ELF-1 (cell line): ENCODE measurements around the gene C16orf89.

Source experiments
- DNase-seq: peaks from one replicate; pipeline ENCODE4 v3.0.0-alpha.2; 2016; ENCODE audit warnings: low read depth, low spot score

C16orf89 gene

DNA sequence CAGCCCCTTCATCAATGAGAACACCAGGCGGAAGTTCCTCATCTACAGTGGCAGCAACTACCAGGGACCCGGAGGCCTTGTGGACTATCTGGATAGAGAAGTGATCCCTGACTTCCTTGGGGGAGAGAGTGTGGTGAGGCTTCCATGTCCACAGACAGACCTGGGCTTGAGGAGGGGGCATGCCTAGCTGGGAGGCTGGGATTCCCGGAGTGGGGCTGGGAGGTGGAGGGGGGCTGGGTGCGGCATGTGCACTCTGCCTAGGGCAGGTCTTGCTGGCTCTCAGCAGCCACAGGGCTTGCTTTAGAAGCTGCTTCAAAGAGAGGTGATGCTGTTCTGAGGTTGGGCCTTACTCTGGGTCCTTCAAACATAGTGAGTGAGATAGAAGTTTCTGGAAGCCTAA lies 59.8 kb downstream of the C16orf89 start:
- no peak for DNase-seq

DNA sequence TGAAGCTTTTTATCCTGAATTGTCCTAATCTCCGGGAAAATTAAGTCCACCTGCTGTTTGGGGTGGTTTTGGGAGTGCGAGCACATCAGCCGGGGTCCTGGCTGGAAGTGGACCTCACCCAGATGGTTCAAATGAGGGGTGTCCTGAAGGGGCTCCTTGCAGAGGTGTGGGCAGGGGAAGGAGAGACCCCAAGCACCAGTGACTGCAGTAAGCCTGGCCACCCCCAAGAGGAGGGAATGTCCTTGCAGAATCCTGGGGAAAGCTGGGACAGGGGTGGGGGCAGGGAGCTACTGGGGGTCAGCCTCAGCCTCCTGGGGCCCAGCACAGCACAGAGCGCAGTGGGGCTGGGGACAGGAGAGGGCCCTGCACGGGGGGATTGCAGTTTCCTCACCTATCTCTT lies 61.4 kb downstream of the C16orf89 start:
- DNase-seq: no peak

- no peak for DNase-seq
Measured at GRCh38 chr16:5003828-5004227, 61.9 kb downstream of the C16orf89 start.

- DNase-seq: no peak
Measured at GRCh38 chr16:5003211-5003610, 62.5 kb downstream of the C16orf89 start.

DNA sequence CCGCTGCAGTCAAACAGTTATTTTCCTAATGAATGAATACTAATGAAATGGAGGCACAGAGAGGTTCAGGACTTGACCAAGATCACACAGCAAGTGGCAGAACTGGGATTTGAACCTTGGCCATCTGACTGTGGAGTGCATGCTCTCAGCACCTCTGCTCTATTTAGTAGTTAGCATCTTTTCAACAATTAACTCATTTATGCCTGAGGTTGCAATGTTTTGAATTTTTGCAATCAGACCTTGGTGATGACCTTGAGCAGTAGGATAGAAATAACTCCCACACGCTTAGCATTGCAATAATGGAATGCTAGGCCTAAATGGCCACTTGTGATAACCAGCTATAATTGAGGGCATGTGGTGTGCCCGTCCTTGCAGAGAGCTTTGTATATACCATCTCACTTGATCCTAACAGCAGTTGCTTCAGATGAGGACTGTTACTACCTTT lies 63.0 kb downstream of the C16orf89 start:
- no peak for DNase-seq

GRCh38 chr16:5001986-5002385 lies 63.8 kb downstream of the C16orf89 start:
- no peak for DNase-seq

DNA sequence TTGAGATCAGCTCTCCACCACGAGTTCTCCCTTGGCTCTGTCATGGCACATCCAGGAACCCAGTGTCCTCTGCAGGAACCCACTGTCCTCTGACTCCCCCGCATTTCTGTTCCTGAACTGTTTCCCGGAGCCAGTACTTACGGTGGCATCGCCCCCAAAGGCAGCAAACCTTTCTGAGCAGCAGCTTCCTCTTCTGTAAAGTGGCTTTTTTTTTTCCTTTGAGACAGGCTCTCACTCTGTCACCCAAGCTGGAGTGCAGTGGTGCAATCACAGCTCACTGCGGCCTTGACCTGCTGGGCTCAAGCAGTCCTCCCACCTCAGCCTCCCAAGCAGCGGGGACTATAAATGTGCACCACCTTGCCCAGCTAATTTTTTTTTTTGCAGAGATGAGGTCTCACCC lies 64.2 kb downstream of the C16orf89 start:
- no peak for DNase-seq

GRCh38 chr16:5000573-5001001 lies 65.2 kb downstream of the C16orf89 start:
- DNase-seq: no peak

GRCh38 chr16:4994719-4995434 lies 70.9 kb downstream of the C16orf89 start:
- DNase-seq: no peak
